Fibroblast of lung (primary cell): ENCODE measurements around the gene SORCS2. TPM values are rescaled to one million over a fixed set of nuclear protein-coding genes. Genes with fewer than 3 reads are reported as not detected.

Source experiments
- DNase-seq, 2 donors: peaks; one replicate each; pipeline versions ENCODE4 v3.0.0 to v3.0.0-alpha.2; 2010; ENCODE audit warnings: low read depth in 2 of 2
- H2AFZ ChIP-seq: 2 replicates; pipeline ENCODE4 v1.5.1; 2012; ENCODE audit warnings: low read length, control low read depth, inconsistent platforms
- H3K27ac ChIP-seq: 2 replicates; pipeline ENCODE4 v1.5.1; 2011; ENCODE audit warnings: low read length, control low read depth; ENCODE audit not compliant: insufficient read depth
- H3K27me3 ChIP-seq: 2 replicates; pipeline ENCODE4 v1.5.1; 2011; ENCODE audit warnings: mild to moderate bottlenecking, low read length; ENCODE audit not compliant: control insufficient read depth, insufficient read depth
- H3K36me3 ChIP-seq: 2 replicates; pipeline ENCODE4 v1.5.1; 2011; ENCODE audit warnings: low read length; ENCODE audit not compliant: control insufficient read depth, insufficient read depth
- H3K4me1 ChIP-seq: 2 replicates; pipeline ENCODE4 v1.5.1; 2011; ENCODE audit warnings: low read length; ENCODE audit not compliant: control insufficient read depth, insufficient read depth; ENCODE audit errors: extremely low read depth
- H3K4me2 ChIP-seq: 2 replicates; pipeline ENCODE4 v1.5.1; 2011; ENCODE audit warnings: low read length, control low read depth; ENCODE audit not compliant: insufficient read depth; ENCODE audit errors: extremely low read depth
- H3K4me3 ChIP-seq, 4 experiments: fragments of 200-600 bp in 1 of 4; sonication (generic) in 1 of 4; replicated peaks in 1 of 4; 2 replicates each; pipeline ENCODE4 v1.5.1; 2011 to 2016; ENCODE audit warnings: low read length in 4 of 4, low read depth in 3 of 4, mild to moderate bottlenecking in 3 of 4, control low read depth in 2 of 4, inconsistent platforms in 1 of 4, mixed read lengths in 1 of 4; ENCODE audit not compliant: insufficient read depth in 1 of 4; ENCODE audit errors: control extremely low read depth in 1 of 4
- H3K79me2 ChIP-seq: 2 replicates; pipeline ENCODE4 v1.5.1; 2012; ENCODE audit warnings: mild to moderate bottlenecking, low read length, inconsistent platforms; ENCODE audit not compliant: control insufficient read depth, insufficient read depth
- H3K9ac ChIP-seq: 2 replicates; pipeline ENCODE4 v1.5.1; 2011; ENCODE audit warnings: mild to moderate bottlenecking, low read length, control low read depth; ENCODE audit not compliant: insufficient read depth
- H3K9me3 ChIP-seq: 2 replicates; pipeline ENCODE4 v1.5.1; 2012; ENCODE audit warnings: low read depth, low read length; ENCODE audit not compliant: control insufficient read depth, insufficient read depth
- H4K20me1 ChIP-seq: 2 replicates; pipeline ENCODE4 v1.5.1; 2011; ENCODE audit warnings: low read length; ENCODE audit not compliant: control insufficient read depth, insufficient read depth; ENCODE audit errors: extremely low read depth
- EZH2 ChIP-seq: IDR thresholded peaks from 2 replicates; pipeline ENCODE4 v1.5.1; 2012; ENCODE audit warnings: low read length, control low read depth, mild to moderate bottlenecking; ENCODE audit errors: missing control alignments
- polyA plus RNA-seq, 2 donors: library from polyadenylated mRNA; depleted of rRNA in 1 of 2; stranded (reverse) in 1 of 2; unstranded in 1 of 2; fragments of >200 nt; gene quantifications; 2 replicates each; pipeline ENCODE4 v1.2.1, GENCODE V29; 2011 to 2012; ENCODE audit warnings: missing spikeins in 1 of 2
- total RNA-seq: library from RNA; depleted of rRNA; stranded (reverse); fragments of >200 nt; gene quantifications from 2 replicates; pipeline ENCODE4 v1.2.1, GENCODE V29; 2014
- TF ChIP-seq, protein P1 (sequence below), 2 donors: IDR thresholded peaks in 1 of 2; conservative IDR thresholded peaks in 1 of 2; 1 replicate in 1 of 2; 2 replicates in 1 of 2; pipeline ENCODE4 v1.5.1; 2011 to 2012; ENCODE audit warnings: low read length in 2 of 2, control low read depth in 1 of 2, inconsistent platforms in 1 of 2, low read depth in 1 of 2, mild to moderate bottlenecking in 1 of 2

The SORCS2 gene
- total and polyA plus RNA-seq, 2 donors (not counting 1 experiment from before 2014, with no cell fraction given), result 0.17 to 0.41 TPM

- Histone ChIP-seq H4K20me1 (no peaks in the 10 kb centered on the region), H3K4me2 (no peak overlapping the region), H3K9ac (no peak overlapping the region), H3K27me3 (no peaks in the 10 kb centered on the region), H3K9me3 (no peaks in the 10 kb centered on the region), H3K4me1 (no peaks in the 10 kb centered on the region), H2AFZ (no peak overlapping the region), H3K27ac (no peak overlapping the region), H3K4me3 (no peak overlapping the region), H3K79me2 (no peaks in the 10 kb centered on the region), H3K36me3 (no peaks in the 10 kb centered on the region)
- TF ChIP-seq, protein P1, sequence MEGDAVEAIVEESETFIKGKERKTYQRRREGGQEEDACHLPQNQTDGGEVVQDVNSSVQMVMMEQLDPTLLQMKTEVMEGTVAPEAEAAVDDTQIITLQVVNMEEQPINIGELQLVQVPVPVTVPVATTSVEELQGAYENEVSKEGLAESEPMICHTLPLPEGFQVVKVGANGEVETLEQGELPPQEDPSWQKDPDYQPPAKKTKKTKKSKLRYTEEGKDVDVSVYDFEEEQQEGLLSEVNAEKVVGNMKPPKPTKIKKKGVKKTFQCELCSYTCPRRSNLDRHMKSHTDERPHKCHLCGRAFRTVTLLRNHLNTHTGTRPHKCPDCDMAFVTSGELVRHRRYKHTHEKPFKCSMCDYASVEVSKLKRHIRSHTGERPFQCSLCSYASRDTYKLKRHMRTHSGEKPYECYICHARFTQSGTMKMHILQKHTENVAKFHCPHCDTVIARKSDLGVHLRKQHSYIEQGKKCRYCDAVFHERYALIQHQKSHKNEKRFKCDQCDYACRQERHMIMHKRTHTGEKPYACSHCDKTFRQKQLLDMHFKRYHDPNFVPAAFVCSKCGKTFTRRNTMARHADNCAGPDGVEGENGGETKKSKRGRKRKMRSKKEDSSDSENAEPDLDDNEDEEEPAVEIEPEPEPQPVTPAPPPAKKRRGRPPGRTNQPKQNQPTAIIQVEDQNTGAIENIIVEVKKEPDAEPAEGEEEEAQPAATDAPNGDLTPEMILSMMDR (conservative IDR thresholded peaks at IDR 0.05 in 1 of 2, IDR thresholded peaks at IDR 0.05 in 1 of 2; ENCODE audit: low read depth in 1 of 2, low read length in 2 of 2), result no peak
- no peak for TF ChIP-seq EZH2
- no peak for DNase-seq
Observed at GRCh38 chr4:7660176-7661039, 468.1 kb downstream of the SORCS2 start.

GRCh38 chr4:7661066-7661748 is 468.9 kb downstream of the SORCS2 start:
- H3K79me2 ChIP-seq, result no peaks in the 10 kb centered on the region
- H3K4me2 ChIP-seq, result no peak overlapping the region
- no peak overlapping the region for H2AFZ ChIP-seq
- H3K36me3 ChIP-seq, result no peaks in the 10 kb centered on the region
- H3K9me3 ChIP-seq, result no peaks in the 10 kb centered on the region
- DNase-seq, result no peak
- H3K27me3 ChIP-seq, result no peaks in the 10 kb centered on the region
- H4K20me1 ChIP-seq, result no peaks in the 10 kb centered on the region
- no peak overlapping the region for H3K9ac ChIP-seq
- H3K4me1 ChIP-seq, result no peaks in the 10 kb centered on the region
- no peak overlapping the region for H3K4me3 ChIP-seq
- TF ChIP-seq, protein P1 (conservative IDR thresholded peaks at IDR 0.05 in 1 of 2, IDR thresholded peaks at IDR 0.05 in 1 of 2; ENCODE audit: low read depth in 1 of 2, low read length in 2 of 2), result no peak
- TF ChIP-seq EZH2, result no peak
- no peak overlapping the region for H3K27ac ChIP-seq

GRCh38 chr4:7661846-7662506 is 469.6 kb downstream of the SORCS2 start:
- H3K4me1 ChIP-seq, result no peaks in the 10 kb centered on the region
- H3K4me3 ChIP-seq, result no peak overlapping the region
- no peak overlapping the region for H2AFZ ChIP-seq
- no peak for TF ChIP-seq EZH2
- TF ChIP-seq, protein P1 (conservative IDR thresholded peaks at IDR 0.05 in 1 of 2, IDR thresholded peaks at IDR 0.05 in 1 of 2; ENCODE audit: low read depth in 1 of 2, low read length in 2 of 2), result no peak
- no peaks in the 10 kb centered on the region for H3K27me3 ChIP-seq
- H3K9me3 ChIP-seq, result no peaks in the 10 kb centered on the region
- no peak overlapping the region for H3K9ac ChIP-seq
- H3K27ac ChIP-seq, result no peak overlapping the region
- DNase-seq, result no peak
- H3K4me2 ChIP-seq, result no peak overlapping the region
- no peaks in the 10 kb centered on the region for H3K36me3 ChIP-seq
- H4K20me1 ChIP-seq, result no peaks in the 10 kb centered on the region
- no peaks in the 10 kb centered on the region for H3K79me2 ChIP-seq
